Suprapubic skin (tissue), 4 donors: Measurements from ENCODE around the gene DMAC2. TPM values are rescaled to one million over a fixed set of nuclear protein-coding genes. Genes with fewer than 3 reads are reported as not detected.

Experiments used
- DNase-seq, 2 donors: peaks; one replicate each; pipeline ENCODE4 v3.0.0-alpha.2; 2019; ENCODE audit warnings: low spot score in 2 of 2
- H3K27ac ChIP-seq: fragments of 200-600 bp; sonication (generic); one replicate; pipeline ENCODE4 v1.5.1; 2019
- H3K27me3 ChIP-seq: fragments of 200-600 bp; sonication (generic); one replicate; pipeline ENCODE4 v1.5.1; 2019
- H3K36me3 ChIP-seq: fragments of 200-600 bp; sonication (generic); one replicate; pipeline ENCODE4 v1.5.1; 2019
- H3K4me1 ChIP-seq: fragments of 200-600 bp; sonication (generic); one replicate; pipeline ENCODE4 v1.5.1; 2019
- H3K4me3 ChIP-seq: fragments of 200-600 bp; sonication (generic); one replicate; pipeline ENCODE4 v1.5.1; 2019; ENCODE audit warnings: mild to moderate bottlenecking
- H3K9me3 ChIP-seq: fragments of 200-600 bp; sonication (generic); one replicate; pipeline ENCODE4 v1.5.1; 2019
- CTCF ChIP-seq, 2 donors: fragments of 200-600 bp in 1 of 2; fragments of 450-650 bp in 1 of 2; sonication (generic) in 1 of 2; IDR thresholded peaks; one replicate each; pipeline ENCODE4 v1.5.1; 2016 to 2019; ENCODE audit warnings: antibody characterized with exemption in 2 of 2, mild to moderate bottlenecking in 1 of 2, moderate library complexity in 1 of 2
- EP300 ChIP-seq: sonication (generic); formaldehyde crosslinking; IDR thresholded peaks from one replicate; pipeline ENCODE4 v1.6.1; 2017; ENCODE audit warnings: antibody characterized with exemption
- POLR2A ChIP-seq, 2 donors: fragments of 450-650 bp; IDR thresholded peaks; one replicate each; pipeline ENCODE4 v1.6.1; 2017; ENCODE audit warnings: antibody characterized with exemption in 2 of 2, mild to moderate bottlenecking in 2 of 2, moderate library complexity in 2 of 2
- POLR2AphosphoS5 ChIP-seq, 3 donors: sonication (generic); formaldehyde crosslinking; IDR thresholded peaks; one replicate each; pipeline ENCODE4 v1.6.1; 2017; ENCODE audit warnings: antibody characterized with exemption in 3 of 3
- WGBS: methylation state at CpG from one replicate; pipeline ENCODE4 v1.1.5; 2018; 5-methylcytosine and 5-hydroxymethylcytosine counted together
- total RNA-seq, 4 donors: library from RNA; depleted of rRNA; stranded (reverse); fragments of >200 nt; gene quantifications; one replicate each; pipeline ENCODE4 v1.1.0, GENCODE V29; 2016

The DMAC2 gene
- total RNA-seq, 4 donors from 2014 or later: 26.1 to 36.4 (median 34.2) TPM

DNA sequence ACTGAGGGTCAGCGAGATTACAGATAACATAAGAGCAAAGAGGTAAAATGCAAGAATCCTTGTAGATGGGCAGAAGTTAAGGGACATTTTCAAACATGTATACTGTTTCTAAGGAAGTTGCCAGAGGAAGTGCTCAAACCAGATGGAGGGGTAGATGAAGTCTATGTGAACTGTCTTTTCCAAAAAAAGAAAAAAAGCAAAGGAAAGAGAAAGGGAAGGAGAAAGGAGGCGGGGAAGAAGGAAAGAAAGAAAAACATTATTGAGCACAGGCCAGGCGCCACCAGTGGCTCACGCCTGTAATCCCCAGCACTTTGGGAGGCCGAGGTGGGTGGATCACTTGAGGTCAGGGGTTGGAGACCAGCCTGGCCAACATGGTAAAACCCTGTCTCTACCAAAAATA is 5.3 kb downstream of the DMAC2 start:
- no peak for DNase-seq
- Histone ChIP-seq H3K27ac (no peak overlapping the region), H3K36me3 (peaks cover 44% of the 10 kb centered on the region), H3K9me3 (no peaks in the 10 kb centered on the region), H3K4me1 (peaks cover 8% of the 10 kb centered on the region), H3K27me3 (no peaks in the 10 kb centered on the region), H3K4me3 (no peak overlapping the region)
- WGBS: 82% methylated on average over 5 of the region's 5 CpGs
- TF ChIP-seq EP300 (no peak), POLR2A (IDR thresholded peaks at IDR 0.05) (no peak), CTCF (IDR thresholded peaks at IDR 0.05) (no peak), POLR2AphosphoS5 (IDR thresholded peaks at IDR 0.05) (no peak)

- no peak for DNase-seq
- no peaks in the 10 kb centered on the region for H3K27me3 ChIP-seq
- peaks cover 9% of the 10 kb centered on the region for H3K4me1 ChIP-seq
- no peak overlapping the region for H3K27ac ChIP-seq
- no peaks in the 10 kb centered on the region for H3K9me3 ChIP-seq
- no peak overlapping the region for H3K4me3 ChIP-seq
- peaks cover 47% of the 10 kb centered on the region for H3K36me3 ChIP-seq
- no peak for TF ChIP-seq POLR2AphosphoS5 (IDR thresholded peaks at IDR 0.05)
- no peak for TF ChIP-seq POLR2A (IDR thresholded peaks at IDR 0.05)
- no peak for TF ChIP-seq CTCF (IDR thresholded peaks at IDR 0.05)
- TF ChIP-seq EP300: no peak
- WGBS: 91% methylated on average over 11 of the region's 18 CpGs
Measured at GRCh38 chr19:41433171-41433570, 6.5 kb downstream of the DMAC2 start.

GRCh38 chr19:41431426-41432386 is 8.0 kb downstream of the DMAC2 start:
- no peak overlapping the region for H3K27ac ChIP-seq
- peaks cover 47% of the 10 kb centered on the region for H3K36me3 ChIP-seq
- H3K4me1 ChIP-seq: peaks cover 22% of the 10 kb centered on the region
- H3K4me3 ChIP-seq: no peak overlapping the region
- no peak for TF ChIP-seq EP300
- TF ChIP-seq POLR2AphosphoS5 (IDR thresholded peaks at IDR 0.05): no peak
- no peak for TF ChIP-seq POLR2A (IDR thresholded peaks at IDR 0.05)
- TF ChIP-seq CTCF (IDR thresholded peaks at IDR 0.05): no peak
- no peaks in the 10 kb centered on the region for H3K27me3 ChIP-seq
- H3K9me3 ChIP-seq: no peaks in the 10 kb centered on the region
- no peak for DNase-seq
- 74% methylated on average over 22 of the region's 23 CpGs for WGBS

GRCh38 chr19:41430922-41431321 is 8.8 kb downstream of the DMAC2 start:
- Histone ChIP-seq H3K27me3 (no peaks in the 10 kb centered on the region), H3K27ac (no peak overlapping the region), H3K4me3 (no peak overlapping the region), H3K4me1 (peaks cover 30% of the 10 kb centered on the region), H3K9me3 (no peaks in the 10 kb centered on the region), H3K36me3 (peaks cover 41% of the 10 kb centered on the region)
- DNase-seq: no peak
- no peak for TF ChIP-seq EP300
- no peak for TF ChIP-seq CTCF (IDR thresholded peaks at IDR 0.05)
- TF ChIP-seq POLR2A (IDR thresholded peaks at IDR 0.05): no peak
- no peak for TF ChIP-seq POLR2AphosphoS5 (IDR thresholded peaks at IDR 0.05)
- WGBS: 87% methylated on average over 6 of the region's 6 CpGs

GRCh38 chr19:41428481-41428859 is 11.2 kb downstream of the DMAC2 start:
- Histone ChIP-seq H3K4me1 (peaks cover 44% of the 10 kb centered on the region), H3K4me3 (peak overlapping the region; percentile 57), H3K9me3 (no peaks in the 10 kb centered on the region), H3K27ac (peak overlapping the region; percentile 61), H3K36me3 (peaks cover 62% of the 10 kb centered on the region), H3K27me3 (no peaks in the 10 kb centered on the region)
- DNase-seq: no peak
- 60% methylated on average over 1 of the region's 1 CpG for WGBS
- TF ChIP-seq EP300: no peak
- TF ChIP-seq POLR2AphosphoS5 (IDR thresholded peaks at IDR 0.05): no peak
- TF ChIP-seq CTCF (IDR thresholded peaks at IDR 0.05): no peak
- no peak for TF ChIP-seq POLR2A (IDR thresholded peaks at IDR 0.05)
